HepG2 (cell line): ENCODE data around the gene RCAN2. TPM values are rescaled to one million over a fixed set of nuclear protein-coding genes. Genes with fewer than 3 reads are reported as not detected.

Experiments used
- ATAC-seq: fragments of 200-7000 bp; cut with Tn5 transposase; 3 replicates; pipeline ENCODE4 v1.9.1; 2020; ENCODE audit warnings: mild to moderate bottlenecking, moderate library complexity
- BruUV-seq: library from RNA; stranded (reverse); fragments of 400-500 nt; replicated peaks from 2 replicates; lab custom pipeline; 2021; lab: Mats Ljungman, UMichigan
- CTCF ChIA-PET: fragments of 300-600 bp; formaldehyde crosslinking; extraction: SDS; loops from one replicate; lab custom pipeline; 2021; ENCODE audit warnings: low total read pairs, inconsistent platforms, low intra/inter-chr PET ratio; lab: Yijun Ruan, JAX
- POLR2A ChIA-PET: fragments of 350-600 bp; sonication (Branson Sonifier 250); formaldehyde crosslinking; loops from one replicate; lab custom pipeline; 2020; ENCODE audit warnings: antibody characterized with exemption, inconsistent platforms; lab: Yijun Ruan, JAX
- DNase-seq: peaks from one replicate; pipeline ENCODE4 v3.0.0-alpha.2; 2015; ENCODE audit warnings: low spot score
- FAIRE-seq: peaks from 3 replicates; lab custom pipeline; 2011; peaks lifted over from hg19 to GRCh38; lab: Jason Lieb, UNC
- H2AFZ ChIP-seq: one replicate; pipeline ENCODE4 v1.6.1; 2011; ENCODE audit warnings: low read length, inconsistent platforms
- H3K27ac ChIP-seq: fragments of 300-600 bp; 3 replicates; pipeline ENCODE4 v1.8.0; 2011; ENCODE audit warnings: mixed run types, mild to moderate bottlenecking, mixed read lengths, low read length, inconsistent platforms; ENCODE audit not compliant: insufficient read depth; ENCODE audit errors: extremely low read length
- H3K27me3 ChIP-seq, 2 experiments: fragments of 200-600 bp in 1 of 2; 2 replicates in 1 of 2; 3 replicates in 1 of 2; pipeline versions ENCODE4 v1.6.0 to v1.8.0; 2011; ENCODE audit warnings: low read length in 2 of 2, mild to moderate bottlenecking in 2 of 2, moderate library complexity in 2 of 2, inconsistent platforms in 1 of 2; ENCODE audit not compliant: insufficient read depth in 2 of 2, control insufficient read depth in 1 of 2
- H3K36me3 ChIP-seq, 2 experiments: fragments of 200-600 bp in 1 of 2; replicated peaks in 1 of 2; 2 replicates in 1 of 2; 3 replicates in 1 of 2; pipeline versions ENCODE4 v1.5.1 to v1.8.0; 2011; ENCODE audit warnings: low read length in 2 of 2, inconsistent platforms in 1 of 2; ENCODE audit not compliant: insufficient read depth in 2 of 2, control insufficient read depth in 1 of 2
- H3K4me1 ChIP-seq: 2 replicates; pipeline ENCODE4 v1.5.1; 2012; ENCODE audit warnings: low read length, inconsistent platforms; ENCODE audit not compliant: insufficient read depth
- H3K4me2 ChIP-seq: 2 replicates; pipeline ENCODE4 v1.6.0; 2011; ENCODE audit warnings: low read depth, low read length, inconsistent platforms
- H3K4me3 ChIP-seq, 3 experiments: fragments of 200-600 bp in 1 of 3; sonication (generic), shearing (Covaris generic) in 1 of 3; replicated peaks in 1 of 3; 2 replicates each; pipeline ENCODE4 v1.5.1; 2011 to 2016; ENCODE audit warnings: low read length in 3 of 3, inconsistent platforms in 2 of 3, low read depth in 2 of 3, mild to moderate bottlenecking in 2 of 3, control low read depth in 1 of 3, mixed read lengths in 1 of 3; ENCODE audit not compliant: insufficient read depth in 1 of 3
- H3K79me2 ChIP-seq: one replicate; pipeline ENCODE4 v1.6.1; 2011; ENCODE audit warnings: low read length, inconsistent platforms; ENCODE audit not compliant: insufficient read depth
- H3K9ac ChIP-seq: 2 replicates; pipeline ENCODE4 v1.6.0; 2011; ENCODE audit warnings: mild to moderate bottlenecking, low read depth, low read length, inconsistent platforms; ENCODE audit not compliant: insufficient read depth
- H3K9me3 ChIP-seq: 2 replicates; pipeline ENCODE4 v1.5.1; 2012; ENCODE audit warnings: mild to moderate bottlenecking, low read length
- H4K20me1 ChIP-seq: 2 replicates; pipeline ENCODE4 v1.6.0; 2011; ENCODE audit warnings: inconsistent platforms, mild to moderate bottlenecking, low read length, moderate library complexity; ENCODE audit not compliant: insufficient read depth
- AKAP8 ChIP-seq: sonication (generic); formaldehyde crosslinking; IDR thresholded peaks from 2 replicates; pipeline ENCODE4 v1.5.1; 2020; ENCODE audit warnings: mild to moderate bottlenecking, missing genetic modification reagents
- BHLHE40 ChIP-seq: IDR thresholded peaks from 2 replicates; pipeline ENCODE4 v1.6.1; 2011; ENCODE audit warnings: low read length, improper control_type of control experiment
- GATAD1 ChIP-seq: IDR thresholded peaks from 2 replicates; pipeline ENCODE4 v1.6.1; 2016; ENCODE audit warnings: missing genetic modification reagents, missing compliant biosample characterization
- GLMP ChIP-seq: sonication (generic); formaldehyde crosslinking; IDR thresholded peaks from 2 replicates; pipeline ENCODE4 v1.9.0; 2021; ENCODE audit warnings: missing genetic modification reagents, mild to moderate bottlenecking, borderline replicate concordance
- LCORL ChIP-seq, 2 experiments: fragments of 450-650 bp in 1 of 2; sonication (generic) in 1 of 2; formaldehyde crosslinking in 1 of 2; IDR thresholded peaks; 2 replicates each; pipeline versions ENCODE4 v1.5.0 to v1.6.1; 2017 to 2020; ENCODE audit warnings: antibody characterized with exemption in 1 of 2, missing genetic modification reagents in 1 of 2
- MED13 ChIP-seq: sonication (generic); formaldehyde crosslinking; IDR thresholded peaks from 2 replicates; pipeline ENCODE4 v1.5.0; 2020; ENCODE audit warnings: missing genetic modification reagents
- MNT ChIP-seq: fragments of 450-650 bp; IDR thresholded peaks from 2 replicates; pipeline ENCODE4 v1.6.1; 2016
- NCOA5 ChIP-seq: sonication (generic); formaldehyde crosslinking; IDR thresholded peaks from 2 replicates; pipeline ENCODE4 v1.4.0; 2020; ENCODE audit warnings: missing genetic modification reagents
- RFXAP ChIP-seq: sonication (generic); formaldehyde crosslinking; IDR thresholded peaks from 2 replicates; pipeline ENCODE4 v1.4.0; 2020; ENCODE audit warnings: missing genetic modification reagents, borderline replicate concordance
- SSRP1 ChIP-seq: IDR thresholded peaks from 2 replicates; pipeline ENCODE4 v1.6.1; 2016; ENCODE audit warnings: control low read depth
- XBP1 ChIP-seq: sonication (generic); formaldehyde crosslinking; IDR thresholded peaks from 2 replicates; pipeline ENCODE4 v1.5.0; 2020; ENCODE audit warnings: missing genetic modification reagents
- ZBTB7B ChIP-seq: sonication (generic); formaldehyde crosslinking; IDR thresholded peaks from 2 replicates; pipeline ENCODE4 v1.4.0; 2020; ENCODE audit warnings: missing genetic modification reagents
- ZNF367 ChIP-seq: sonication (generic); formaldehyde crosslinking; IDR thresholded peaks from 2 replicates; pipeline ENCODE4 v1.4.0; 2020; ENCODE audit warnings: missing genetic modification reagents, borderline replicate concordance
- ZNF839 ChIP-seq: sonication (generic); formaldehyde crosslinking; IDR thresholded peaks from 2 replicates; pipeline ENCODE4 v1.4.0; 2020; ENCODE audit warnings: missing genetic modification reagents, mild to moderate bottlenecking, borderline replicate concordance
- ZUFSP ChIP-seq: sonication (generic); formaldehyde crosslinking; IDR thresholded peaks from 2 replicates; pipeline ENCODE4 v1.9.0; 2021; ENCODE audit warnings: missing genetic modification reagents, mild to moderate bottlenecking, borderline replicate concordance
- WGBS: methylation state at CpG from one replicate; pipeline ENCODE4 v1.1.6; 2017; ENCODE audit warnings: low lambda C conversion rate; 5-methylcytosine and 5-hydroxymethylcytosine counted together
- in situ Hi-C: cut with HindIII; loops from 2 replicates; pipeline ENCODE4 v1.10.0; 2017; ENCODE audit warnings: low pct_unique_long_range_greater_than_20kb; ENCODE audit not compliant: extremely low pct_ligation_motif_present
- intact Hi-C: fragments of 100-400 bp; cut with micrococcal nuclease; formaldehyde crosslinking; loops from one replicate; pipeline ENCODE4 v1.10.0; 2022; ENCODE audit not compliant: unreplicated experiment
- polyA plus RNA-seq, 8 experiments: library from polyadenylated mRNA; depleted of rRNA in 3 of 8; stranded (reverse) in 7 of 8; unstranded in 1 of 8; fragments of >200 nt; fragmentation: Illumina TruSeq in 4 of 8; extraction: Trizol in 4 of 8; gene quantifications; 2 replicates each; pipeline versions ENCODE4 v1.2.1 to v1.2.3, GENCODE V29; 2011 to 2016; ENCODE audit warnings: low read depth in 4 of 8, missing spikeins in 1 of 8, mixed read lengths in 1 of 8; ENCODE audit not compliant: insufficient read depth in 1 of 8
- total RNA-seq, 5 experiments: library from RNA; depleted of rRNA; stranded (reverse); fragments of >200 nt; fragmentation: Illumina TruSeq; extraction: Trizol; gene quantifications; 2 replicates each; pipeline ENCODE4 v1.2.3, GENCODE V29; 2016; ENCODE audit warnings: low read depth in 1 of 5

RCAN2 gene
- total and polyA plus RNA-seq, 2 of the 13 experiments (the other 11 are each of a cell fraction or from before 2014, with no cell fraction given) = not detected

GRCh38 chr6:46244670-46245069, 246.6 kb downstream of the RCAN2 start:
- Histone ChIP-seq H3K9ac (no peak overlapping the region), H2AFZ (no peak overlapping the region), H4K20me1 (no peaks in the 10 kb centered on the region), H3K9me3 (no peaks in the 10 kb centered on the region), H3K79me2 (no peaks in the 10 kb centered on the region), H3K4me3 (no peak overlapping the region), H3K4me2 (no peak overlapping the region), H3K27ac (no peak overlapping the region), H3K36me3 (no peaks in the 10 kb centered on the region), H3K4me1 (no peaks in the 10 kb centered on the region), H3K27me3 (no peaks in the 10 kb centered on the region)
- in situ Hi-C loops = no loop called here
- no peak for FAIRE-seq
- no peak for TF ChIP-seq ZUFSP (CRISPR knock-in tag)
- no peak for TF ChIP-seq XBP1 (CRISPR knock-in tag)
- no peak for TF ChIP-seq ZBTB7B (CRISPR knock-in tag)
- no peak for TF ChIP-seq LCORL (IDR thresholded peaks at IDR 0.05)
- no peak for TF ChIP-seq LCORL (CRISPR knock-in tag; IDR thresholded peaks at IDR 0.05)
- TF ChIP-seq GATAD1 (CRISPR knock-in tag) = no peak
- TF ChIP-seq SSRP1 (CRISPR knock-in tag) = no peak
- no peak for TF ChIP-seq MED13 (CRISPR knock-in tag)
- ChIA-PET CTCF (no interaction called here), POLR2A (no interaction called here)
- no peak for ATAC-seq
- BruUV-seq = no TSS peak
- DNase-seq = no peak
- intact Hi-C loops = no loop called here
- WGBS = 0% methylated on average over 1 of the region's 1 CpG

- BruUV-seq = no TSS peak
- in situ Hi-C loops = no loop called here
- no peak for TF ChIP-seq BHLHE40
- TF ChIP-seq RFXAP = no peak
- TF ChIP-seq GLMP (CRISPR knock-in tag) = no peak
- TF ChIP-seq MNT = no peak
- TF ChIP-seq AKAP8 (CRISPR knock-in tag) = no peak
- TF ChIP-seq ZNF839 (CRISPR knock-in tag) = no peak
- no peak for TF ChIP-seq NCOA5 (CRISPR knock-in tag)
- TF ChIP-seq ZNF367 (CRISPR knock-in tag) = no peak
Measured at GRCh38 chr6:46243754-46244153, 247.5 kb downstream of the RCAN2 start.

More at GRCh38 chr6:46243754-46244153, 247.5 kb downstream of the RCAN2 start:
- H3K27ac ChIP-seq = no peak overlapping the region
- 14% methylated on average over 5 of the region's 5 CpGs for WGBS
- no peak overlapping the region for H3K4me3 ChIP-seq
- no peak overlapping the region for H3K4me2 ChIP-seq
- H3K4me1 ChIP-seq = no peaks in the 10 kb centered on the region
- intact Hi-C loops = no loop called here
- ChIA-PET CTCF (no interaction called here), POLR2A (no interaction called here)
- FAIRE-seq (no peak), ATAC-seq (no peak), DNase-seq (no peak)
- no peaks in the 10 kb centered on the region for H4K20me1 ChIP-seq
- H2AFZ ChIP-seq = no peak overlapping the region
- no peaks in the 10 kb centered on the region for H3K36me3 ChIP-seq
- no peaks in the 10 kb centered on the region for H3K79me2 ChIP-seq
- no peak overlapping the region for H3K9ac ChIP-seq
- no peaks in the 10 kb centered on the region for H3K9me3 ChIP-seq
- no peaks in the 10 kb centered on the region for H3K27me3 ChIP-seq
